ENCODE data around the gene VBP1.
A peak's percentile ranks its signal among the peaks of the same experiment; 100 is the strongest.
"Not testable (repeated sequence)": the region's sequence is repeated elsewhere in the genome, so short reads cannot be mapped to it uniquely, and the experiment has no call there.

Gene VBP1

DNA sequence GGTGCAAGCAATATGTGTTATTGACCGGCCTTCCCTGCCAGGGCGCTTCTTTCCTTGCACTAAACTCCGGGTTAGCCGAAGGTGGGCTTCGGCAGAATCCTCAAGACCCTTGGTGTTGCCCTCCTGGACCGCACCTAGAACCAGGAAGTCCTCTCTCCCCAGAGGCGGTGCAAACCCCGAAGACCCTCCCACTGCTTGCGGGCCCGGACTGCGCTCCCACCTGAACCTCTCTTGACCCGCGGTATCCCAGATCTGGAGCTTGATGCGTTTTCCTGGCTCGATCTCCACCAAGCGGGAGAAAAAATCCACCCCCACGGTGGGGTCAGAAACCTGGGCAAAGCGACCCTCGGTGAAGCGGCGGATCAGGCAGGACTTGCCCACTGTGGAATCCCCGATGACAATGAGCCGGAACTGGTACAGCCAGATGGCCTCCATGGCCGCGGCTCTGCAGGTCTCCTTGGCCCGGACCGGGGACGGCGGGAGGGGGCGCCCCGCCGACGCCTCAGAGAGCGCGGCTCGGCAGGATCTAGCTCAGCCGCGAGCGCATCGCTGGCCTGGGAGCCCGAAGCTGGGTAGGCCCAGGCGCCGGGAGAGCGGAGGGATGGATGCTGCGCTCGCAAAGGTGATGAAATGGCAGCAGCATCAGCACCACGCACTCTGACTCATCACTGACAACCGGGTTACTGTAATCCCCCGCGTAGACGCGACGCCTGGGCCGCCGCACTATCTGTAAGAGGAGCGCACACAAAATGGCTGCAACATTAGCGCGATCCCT is 47.8 kb downstream of the VBP1 start, which contains the start of gene RAB39B:
Gene RAB39B (minus strand): TSS at position 638 of the 775 bp plus-strand sequence. CDS start 203 bp downstream, at position 435.
- DNase-seq (ENCODE audit: low read depth in 2 of 3, low spot score in 2 of 3): peak; percentile 32 to 53 (median 37)

DNA sequence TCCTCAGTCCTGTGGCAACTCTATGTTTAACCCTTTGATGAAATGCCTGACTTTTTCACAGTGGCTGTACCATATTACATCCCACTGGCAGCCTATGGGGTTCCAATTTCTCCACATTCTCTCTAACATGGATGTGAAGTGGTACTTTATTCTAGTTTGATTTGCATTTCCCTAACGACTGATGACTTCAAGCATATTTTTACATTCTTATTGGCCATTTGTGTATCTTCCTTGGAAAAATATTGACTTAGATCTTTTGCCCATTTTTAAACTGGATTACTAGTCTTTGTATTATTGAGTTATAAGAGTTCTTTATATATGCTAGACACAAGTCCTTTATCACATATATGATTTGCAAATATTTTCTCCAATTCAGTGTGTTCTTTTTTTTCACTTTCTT is 50.2 kb downstream of the VBP1 start:
- no peak for DNase-seq (ENCODE audit: low read depth in 2 of 3, low spot score in 2 of 3)

DNA sequence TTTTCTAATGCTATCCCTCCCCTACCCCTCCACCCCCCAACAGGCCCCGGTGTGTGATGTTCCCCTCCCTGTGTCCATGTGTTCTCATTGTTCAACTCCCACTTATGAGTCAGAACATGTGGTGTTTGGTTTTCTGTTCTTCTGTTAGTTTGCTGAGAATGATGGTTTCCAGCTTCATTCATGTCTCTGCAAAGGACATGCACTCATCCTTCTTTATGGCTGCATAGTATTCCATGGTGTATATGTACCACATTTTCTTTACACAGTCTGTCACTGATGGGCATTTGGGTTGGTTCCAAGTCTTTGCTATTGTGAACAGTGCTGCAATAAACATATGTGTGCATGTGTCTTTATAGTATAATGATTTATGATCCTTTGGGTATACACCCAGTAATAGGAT is 51.7 kb downstream of the VBP1 start:
- DNase-seq (ENCODE audit: low read depth in 2 of 3, low spot score in 2 of 3): not testable (repeated sequence)

DNA sequence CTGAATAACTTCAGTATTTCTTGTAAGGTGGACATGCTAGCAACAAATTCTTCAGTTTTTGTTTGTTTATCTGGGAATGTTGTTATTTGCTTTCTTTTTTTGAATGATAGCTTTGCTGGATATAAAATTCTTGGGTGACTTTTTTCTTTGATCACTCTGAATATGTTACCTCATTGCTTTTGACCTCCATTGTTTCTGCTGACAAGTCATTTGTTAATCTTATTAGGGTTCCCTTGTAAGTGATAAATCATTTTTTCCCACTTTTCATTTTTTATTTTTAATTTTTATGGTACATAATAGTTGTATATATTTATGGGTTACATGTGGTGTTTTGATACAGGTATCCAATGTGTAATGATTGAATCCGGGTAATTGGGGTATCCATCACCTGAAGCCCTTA is 54.7 kb downstream of the VBP1 start:
- DNase-seq (ENCODE audit: low read depth in 2 of 3, low spot score in 2 of 3): no peak

- DNase-seq (ENCODE audit: low read depth in 2 of 3, low spot score in 2 of 3): no peak
Measured at GRCh38 chrX:155279873-155280272, 63.6 kb downstream of the VBP1 start.
